RWPE1 (cell line): ENCODE measurements around the gene ETV6.

Experiments used
- CTCF ChIA-PET: fragments of 350-600 bp; sonication (Branson Sonifier 250); formaldehyde crosslinking; extraction: SDS; loops from one replicate; lab custom pipeline; 2021; lab: Yijun Ruan, JAX
- POLR2A ChIA-PET: fragments of 400-600 bp; formaldehyde crosslinking; extraction: SDS; loops from one replicate; lab custom pipeline; 2020; ENCODE audit warnings: antibody characterized with exemption; ENCODE audit not compliant: low non-redundant PET; lab: Yijun Ruan, JAX
- DNase-seq: peaks from one replicate; pipeline ENCODE4 v3.0.0; 2012; ENCODE audit warnings: low spot score
- H3K27ac ChIP-seq: fragments of 450-650 bp; 2 replicates; pipeline ENCODE4 v1.5.1; 2017
- CTCF ChIP-seq: fragments of 450-650 bp; conservative IDR thresholded peaks from 2 replicates; pipeline ENCODE4 v1.5.1; 2017; ENCODE audit warnings: low read depth, mild to moderate bottlenecking

Gene ETV6

GRCh38 chr12:11752403-11753149, 103.1 kb downstream of the ETV6 start:
- no peak for TF ChIP-seq CTCF
- ChIA-PET CTCF (no interaction called here), POLR2A (no interaction called here)
- DNase-seq: no peak
- H3K27ac ChIP-seq: no peak overlapping the region

DNA sequence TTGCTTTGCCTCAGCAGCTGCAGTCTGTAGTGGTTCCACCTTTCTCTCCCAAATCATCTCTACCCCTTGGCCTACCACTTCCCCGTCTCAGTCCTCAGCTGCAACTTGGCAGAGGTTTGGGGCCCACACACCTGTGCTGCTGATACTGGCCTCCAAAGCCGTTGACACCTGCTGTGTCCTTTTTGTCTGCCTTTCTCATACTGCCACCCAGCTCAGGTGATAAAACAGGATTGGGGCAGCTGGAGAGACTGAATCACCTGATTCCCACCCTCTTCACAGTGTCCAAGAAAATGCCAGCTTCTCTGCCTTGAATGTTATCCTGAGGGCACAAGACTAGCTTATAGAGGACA, 103.7 kb downstream of the ETV6 start:
- ChIA-PET CTCF (no interaction called here), POLR2A (no interaction called here)
- DNase-seq: no peak
- TF ChIP-seq CTCF: no peak
- no peak overlapping the region for H3K27ac ChIP-seq

GRCh38 chr12:11753826-11754225, 104.4 kb downstream of the ETV6 start:
- no peak for TF ChIP-seq CTCF
- no peak overlapping the region for H3K27ac ChIP-seq

GRCh38 chr12:11754256-11754655, 104.8 kb downstream of the ETV6 start:
- H3K27ac ChIP-seq: no peak overlapping the region
- no peak for TF ChIP-seq CTCF
- ChIA-PET CTCF (no interaction called here), POLR2A (no interaction called here)
- DNase-seq: no peak

More at GRCh38 chr12:11753826-11754225, 104.4 kb downstream of the ETV6 start:
- POLR2A ChIA-PET: no interaction called here
- CTCF ChIA-PET: no interaction called here
- DNase-seq: no peak

DNA sequence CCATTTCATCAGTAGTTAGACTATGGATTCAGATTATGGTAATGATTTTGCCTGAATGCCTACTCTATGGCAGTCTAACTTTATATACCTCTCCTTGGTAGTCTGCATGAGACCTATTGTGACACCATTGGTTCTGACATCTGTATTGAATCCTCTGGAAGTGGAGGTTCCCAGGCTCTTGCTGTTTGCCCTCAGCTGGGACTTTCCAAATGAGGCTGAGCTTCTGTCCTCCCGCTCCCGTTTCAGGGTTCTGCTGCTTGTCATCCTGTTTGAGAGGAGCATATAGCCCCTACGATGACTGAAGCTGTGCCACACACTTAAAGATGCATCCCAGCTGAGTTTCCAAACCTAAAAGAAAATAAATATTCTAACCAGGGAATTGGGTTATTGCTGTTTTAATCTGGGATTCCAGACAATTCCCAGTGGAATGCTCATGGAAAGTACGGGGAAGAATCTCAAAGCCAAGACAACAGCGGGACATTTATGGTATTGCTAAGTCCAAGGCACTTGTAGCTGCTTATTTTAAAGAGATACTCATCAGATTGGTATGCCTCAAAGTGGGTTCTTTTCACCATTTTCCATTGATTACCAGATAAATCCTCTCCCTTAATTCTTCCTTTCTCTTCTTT, 105.9 kb downstream of the ETV6 start:
- no peak overlapping the region for H3K27ac ChIP-seq
- no peak for TF ChIP-seq CTCF
- ChIA-PET CTCF (no interaction called here), POLR2A (no interaction called here)
- no peak for DNase-seq

DNA sequence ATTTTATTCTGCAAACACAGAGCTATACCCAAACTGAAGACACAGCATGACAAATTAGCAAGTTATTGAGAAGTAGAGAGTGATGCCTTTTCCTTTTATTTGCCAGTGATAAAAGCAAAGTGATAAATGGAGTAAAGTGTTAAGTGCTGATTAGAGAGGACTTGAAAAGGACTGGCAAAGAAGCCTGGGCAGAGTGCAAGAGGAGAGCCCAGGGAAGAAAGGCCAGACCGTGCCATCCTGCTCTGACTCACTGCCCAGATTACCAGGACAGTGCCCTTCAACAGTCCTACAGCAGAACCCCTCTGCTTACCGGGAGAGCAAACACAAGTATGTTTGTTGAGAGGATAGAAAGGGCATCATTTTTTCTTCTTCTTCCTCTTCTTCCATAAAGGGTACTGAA, 106.5 kb downstream of the ETV6 start:
- POLR2A ChIA-PET: interaction anchor here (0.5 kb wide), 1 partner anchor 21 kb away, joined by 8 read pairs; no protein-coding TSS in a partner anchor
- no peak for TF ChIP-seq CTCF
- no peak for DNase-seq
- no peak overlapping the region for H3K27ac ChIP-seq
- CTCF ChIA-PET: no interaction called here
